Measurements from ENCODE around the gene FASLG. TPM values are rescaled to one million over a fixed set of nuclear protein-coding genes. Genes with fewer than 3 reads are reported as not detected.

FASLG gene
- total and polyA plus RNA-seq, 11 donors: 0.91 to 1.9 TPM; not detected in 9

DNA sequence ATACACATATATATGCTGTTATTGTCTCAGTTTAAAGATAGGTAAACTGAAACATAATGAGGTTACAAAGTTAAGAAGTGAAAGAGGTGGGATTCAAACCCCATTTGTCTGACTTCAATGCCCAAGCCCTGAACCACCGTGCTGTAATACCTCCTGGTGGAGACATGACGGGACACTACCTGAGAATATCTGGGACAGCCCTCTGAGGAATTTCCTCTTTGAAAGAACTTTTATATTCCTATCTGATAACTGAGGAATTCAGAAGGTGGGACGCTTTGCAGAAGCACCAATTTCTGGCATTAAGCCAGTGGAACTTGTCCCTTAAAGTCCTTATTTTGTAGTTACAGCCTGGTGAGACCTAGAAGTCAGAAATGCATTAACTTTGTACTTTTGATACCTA is 32.1 kb upstream of the FASLG start:
- Histone ChIP-seq H3K27me3 (no peaks in the 10 kb centered on the region), H3K9me3 (peaks cover 0 to 4% (median 0%) of the 10 kb centered on the region in 12 donors), H3K4me1 (peaks cover 0 to 5% (median 0%) of the 10 kb centered on the region in 12 donors), H3K27ac (no peak overlapping the region), H3K36me3 (no peaks in the 10 kb centered on the region), H3K4me3 (no peak overlapping the region)
- 33 to 50% (median 34%) methylated on average over 3 of the region's 3 CpGs for WGBS, 4 donors
- no peak for ATAC-seq
- intact Hi-C loops (cut with DNase I): no loop called here
- no peak for DNase-seq
- no peak for TF ChIP-seq POLR2A (IDR thresholded peaks at IDR 0.05)
- TF ChIP-seq, protein P1, sequence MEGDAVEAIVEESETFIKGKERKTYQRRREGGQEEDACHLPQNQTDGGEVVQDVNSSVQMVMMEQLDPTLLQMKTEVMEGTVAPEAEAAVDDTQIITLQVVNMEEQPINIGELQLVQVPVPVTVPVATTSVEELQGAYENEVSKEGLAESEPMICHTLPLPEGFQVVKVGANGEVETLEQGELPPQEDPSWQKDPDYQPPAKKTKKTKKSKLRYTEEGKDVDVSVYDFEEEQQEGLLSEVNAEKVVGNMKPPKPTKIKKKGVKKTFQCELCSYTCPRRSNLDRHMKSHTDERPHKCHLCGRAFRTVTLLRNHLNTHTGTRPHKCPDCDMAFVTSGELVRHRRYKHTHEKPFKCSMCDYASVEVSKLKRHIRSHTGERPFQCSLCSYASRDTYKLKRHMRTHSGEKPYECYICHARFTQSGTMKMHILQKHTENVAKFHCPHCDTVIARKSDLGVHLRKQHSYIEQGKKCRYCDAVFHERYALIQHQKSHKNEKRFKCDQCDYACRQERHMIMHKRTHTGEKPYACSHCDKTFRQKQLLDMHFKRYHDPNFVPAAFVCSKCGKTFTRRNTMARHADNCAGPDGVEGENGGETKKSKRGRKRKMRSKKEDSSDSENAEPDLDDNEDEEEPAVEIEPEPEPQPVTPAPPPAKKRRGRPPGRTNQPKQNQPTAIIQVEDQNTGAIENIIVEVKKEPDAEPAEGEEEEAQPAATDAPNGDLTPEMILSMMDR (IDR thresholded peaks at IDR 0.05): no peak

DNA sequence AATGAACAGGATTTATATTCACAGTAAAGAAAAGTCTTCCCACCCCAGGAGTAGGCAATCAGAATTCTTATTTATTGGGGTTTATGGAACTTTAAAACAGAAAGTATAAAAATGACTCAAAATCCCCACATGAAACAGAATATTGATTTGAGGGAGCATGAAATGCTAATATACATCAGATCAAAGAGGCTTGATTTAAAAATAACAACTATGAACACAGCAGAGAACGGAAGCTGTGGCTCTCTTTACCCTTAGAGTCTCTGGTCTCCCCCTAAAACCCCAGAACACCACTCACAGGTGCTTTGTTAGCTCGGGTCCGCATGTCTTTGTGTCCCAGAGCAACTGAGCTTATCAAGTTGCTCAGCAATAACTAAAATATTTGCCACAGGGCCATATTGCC is 31.2 kb upstream of the FASLG start:
- Histone ChIP-seq H3K4me3 (no peak overlapping the region), H3K4me1 (no peaks in the 10 kb centered on the region), H3K27me3 (no peaks in the 10 kb centered on the region), H3K36me3 (no peaks in the 10 kb centered on the region), H3K9me3 (peaks cover 0 to 12% (median 0%) of the 10 kb centered on the region in 12 donors), H3K27ac (no peak overlapping the region)
- DNase-seq: no peak
- 73 to 83% (median 80%) methylated on average over 3 of the region's 3 CpGs for WGBS, 4 donors
- no peak for ATAC-seq
- intact Hi-C loops (cut with DNase I): no loop called here
- TF ChIP-seq, protein P1 (IDR thresholded peaks at IDR 0.05): no peak
- no peak for TF ChIP-seq POLR2A (IDR thresholded peaks at IDR 0.05)

DNA sequence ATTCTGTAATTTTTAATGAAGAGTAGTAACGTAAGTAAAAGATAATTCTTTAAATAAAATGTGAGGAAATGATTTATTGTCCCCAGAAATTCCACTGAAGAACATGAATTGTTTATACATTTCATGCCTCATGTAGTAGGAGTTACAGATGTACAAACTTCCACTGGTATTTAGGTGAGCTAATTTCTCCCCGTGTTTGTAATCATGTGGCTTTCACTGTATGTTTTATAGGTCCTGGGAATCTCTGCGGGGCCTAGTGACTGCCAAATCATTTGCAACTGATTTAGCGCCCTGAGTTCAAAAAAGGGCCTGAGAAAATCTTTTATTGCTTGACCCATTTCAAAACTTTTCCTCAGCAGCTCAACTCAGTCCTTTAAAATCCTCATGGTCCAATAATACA is 30.5 kb upstream of the FASLG start:
- intact Hi-C loops (cut with DNase I): no loop called here
- no peak for DNase-seq
- Histone ChIP-seq H3K9me3 (peaks cover 0 to 13% (median 0%) of the 10 kb centered on the region in 12 donors), H3K36me3 (no peaks in the 10 kb centered on the region), H3K4me3 (no peak overlapping the region), H3K27me3 (no peaks in the 10 kb centered on the region), H3K4me1 (no peaks in the 10 kb centered on the region), H3K27ac (no peak overlapping the region)
- TF ChIP-seq, protein P1 (IDR thresholded peaks at IDR 0.05): no peak
- TF ChIP-seq POLR2A (IDR thresholded peaks at IDR 0.05): no peak
- no peak for ATAC-seq
- 87 to 90% (median 88%) methylated on average over 4 of the region's 4 CpGs for WGBS, 4 donors

DNA sequence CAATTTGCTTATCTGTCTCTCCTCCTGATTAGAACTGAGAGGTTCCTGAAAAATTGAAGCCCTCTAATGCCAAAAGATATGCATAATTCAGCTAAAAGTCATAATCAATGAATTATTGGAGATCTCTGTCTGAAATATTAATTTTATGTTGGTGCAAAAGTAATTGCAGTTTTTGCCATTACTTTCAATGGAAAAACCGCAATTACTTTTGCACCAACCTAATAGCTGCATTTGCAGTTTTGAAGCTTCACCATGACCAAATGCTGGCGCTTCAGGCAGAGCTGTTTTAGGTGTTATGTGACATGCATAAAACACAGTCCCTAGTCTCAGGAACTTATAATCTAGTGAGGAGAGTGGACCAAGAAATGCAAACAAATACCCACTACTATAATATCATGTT is 29.7 kb upstream of the FASLG start:
- no peaks in the 10 kb centered on the region for H3K27me3 ChIP-seq
- DNase-seq (no peak), ATAC-seq (no peak)
- WGBS, 4 donors: 92 to 98% (median 95%) methylated on average over 2 of the region's 2 CpGs
- H3K9me3 ChIP-seq: peaks cover 0 to 13% (median 0%) of the 10 kb centered on the region in 12 donors
- H3K27ac ChIP-seq: no peak overlapping the region
- TF ChIP-seq, protein P1 (IDR thresholded peaks at IDR 0.05): no peak
- no peak for TF ChIP-seq POLR2A (IDR thresholded peaks at IDR 0.05)
- H3K36me3 ChIP-seq: no peaks in the 10 kb centered on the region
- no peaks in the 10 kb centered on the region for H3K4me1 ChIP-seq
- no peak overlapping the region for H3K4me3 ChIP-seq
- intact Hi-C loops (cut with DNase I): no loop called here
